Liver (tissue), 9 donors: Measurements from ENCODE around the gene DSTN. TPM values are rescaled to one million over a fixed set of nuclear protein-coding genes. Genes with fewer than 3 reads are reported as not detected.

Source experiments
- DNase-seq: peaks from one replicate; pipeline ENCODE4 v3.0.0-alpha.2; 2017; ENCODE audit warnings: low spot score
- H3K27ac ChIP-seq, 2 donors: one replicate each; pipeline ENCODE4 v1.7.0; 2013; ENCODE audit warnings: inconsistent platforms in 2 of 2, low read length in 2 of 2, control low read depth in 1 of 2, low read depth in 1 of 2, mild to moderate bottlenecking in 1 of 2
- H3K27me3 ChIP-seq, 4 donors: one replicate each; pipeline versions ENCODE4 v1.6.1 to v1.7.0; 2013; ENCODE audit warnings: low read length in 3 of 4, inconsistent platforms in 1 of 4, mild to moderate bottlenecking in 1 of 4, moderate library complexity in 1 of 4; ENCODE audit not compliant: control insufficient read depth in 4 of 4, insufficient read depth in 4 of 4
- H3K36me3 ChIP-seq, 4 donors: one replicate each; pipeline versions ENCODE4 v1.6.1 to v1.7.0; 2013; ENCODE audit warnings: low read length in 3 of 4, mild to moderate bottlenecking in 3 of 4, low read depth in 1 of 4, moderate library complexity in 1 of 4; ENCODE audit not compliant: control insufficient read depth in 4 of 4, insufficient read depth in 3 of 4
- H3K4me1 ChIP-seq, 4 donors: one replicate each; pipeline versions ENCODE4 v1.6.1 to v1.7.0; 2013; ENCODE audit warnings: low read length in 3 of 4, mild to moderate bottlenecking in 3 of 4, moderate library complexity in 1 of 4; ENCODE audit not compliant: control insufficient read depth in 4 of 4, insufficient read depth in 4 of 4
- H3K4me3 ChIP-seq, 3 donors: one replicate each; pipeline versions ENCODE4 v1.6.1 to v1.7.0; 2013; ENCODE audit warnings: low read length in 3 of 3, control low read depth in 1 of 3, low read depth in 1 of 3, mild to moderate bottlenecking in 1 of 3
- H3K9ac ChIP-seq, 2 donors: one replicate each; pipeline ENCODE4 v1.7.0; 2013; ENCODE audit warnings: low read length in 2 of 2, mild to moderate bottlenecking in 2 of 2, moderate library complexity in 2 of 2, control low read depth in 1 of 2, low read depth in 1 of 2
- H3K9me3 ChIP-seq, 4 donors: one replicate each; pipeline versions ENCODE4 v1.6.1 to v1.7.0; 2013; ENCODE audit warnings: low read length in 3 of 4; ENCODE audit not compliant: control insufficient read depth in 4 of 4
- EGR1 ChIP-seq, 2 donors: IDR thresholded peaks; 2 replicates each; pipeline ENCODE4 v1.6.1; 2016 to 2018; ENCODE audit warnings: antibody characterized with exemption in 2 of 2, low read depth in 2 of 2
- FOXA1 ChIP-seq: IDR thresholded peaks from 2 replicates; pipeline ENCODE4 v1.6.1; 2016; ENCODE audit warnings: antibody characterized with exemption
- FOXA2 ChIP-seq: IDR thresholded peaks from 2 replicates; pipeline ENCODE4 v1.6.1; 2016; ENCODE audit warnings: antibody characterized with exemption
- GABPA ChIP-seq, 2 donors: IDR thresholded peaks in 1 of 2; conservative IDR thresholded peaks in 1 of 2; 2 replicates each; pipeline ENCODE4 v1.6.1; 2016; ENCODE audit warnings: antibody characterized with exemption in 2 of 2, mild to moderate bottlenecking in 1 of 2, moderate library complexity in 1 of 2
- HNF4A ChIP-seq, 2 donors: conservative IDR thresholded peaks; 2 replicates each; pipeline ENCODE4 v1.6.1; 2016; ENCODE audit warnings: antibody characterized with exemption in 2 of 2, mild to moderate bottlenecking in 2 of 2
- HNF4G ChIP-seq: IDR thresholded peaks from 2 replicates; pipeline ENCODE4 v1.6.1; 2016; ENCODE audit warnings: antibody characterized with exemption
- JUND ChIP-seq, 2 donors: IDR thresholded peaks; 2 replicates each; pipeline ENCODE4 v1.6.1; 2016; ENCODE audit warnings: antibody characterized with exemption in 2 of 2
- NR2F2 ChIP-seq: IDR thresholded peaks from 2 replicates; pipeline ENCODE4 v1.6.1; 2016; ENCODE audit warnings: antibody characterized with exemption
- RAD21 ChIP-seq, 2 donors: IDR thresholded peaks; 2 replicates each; pipeline ENCODE4 v1.6.1; 2016; ENCODE audit warnings: antibody characterized with exemption in 2 of 2, mild to moderate bottlenecking in 2 of 2
- REST ChIP-seq: IDR thresholded peaks from 2 replicates; pipeline ENCODE4 v1.6.1; 2016; ENCODE audit warnings: antibody characterized with exemption, mild to moderate bottlenecking
- RXRA ChIP-seq, 2 donors: IDR thresholded peaks; 2 replicates each; pipeline ENCODE4 v1.6.1; 2017 to 2018; ENCODE audit warnings: antibody characterized with exemption in 2 of 2, mild to moderate bottlenecking in 1 of 2
- SP1 ChIP-seq: IDR thresholded peaks from 2 replicates; pipeline ENCODE4 v1.6.1; 2018; ENCODE audit warnings: antibody characterized with exemption, mild to moderate bottlenecking
- TAF1 ChIP-seq: conservative IDR thresholded peaks from 2 replicates; pipeline ENCODE4 v1.6.1; 2016; ENCODE audit warnings: antibody characterized with exemption, mild to moderate bottlenecking
- YY1 ChIP-seq: IDR thresholded peaks from 2 replicates; pipeline ENCODE4 v1.6.1; 2016; ENCODE audit warnings: antibody characterized with exemption, mild to moderate bottlenecking
- ZBTB33 ChIP-seq: IDR thresholded peaks from 2 replicates; pipeline ENCODE4 v1.6.1; 2016; ENCODE audit warnings: antibody characterized with exemption
- WGBS: extraction: QIAGEN DNeasy Blood & Tissue Kit; methylation state at CpG from one replicate; pipeline ENCODE4 v1.1.7; 2013; 5-methylcytosine and 5-hydroxymethylcytosine counted together
- polyA plus RNA-seq, 2 donors: library from polyadenylated mRNA; stranded (reverse) in 1 of 2; unstranded in 1 of 2; fragments of 200-250 nt in 1 of 2; fragments of >200 nt in 1 of 2; fragmentation: Nextera tagmentation in 1 of 2; extraction: Ambion mirVana in 1 of 2; gene quantifications; one replicate each; pipeline versions ENCODE4 v1.2.1 to v1.2.3, GENCODE V29; 2013 to 2015
- total RNA-seq, 2 donors: library from RNA; depleted of rRNA; stranded (reverse); fragments of >200 nt; gene quantifications; one replicate each; pipeline ENCODE4 v1.2.3, GENCODE V29; 2014
- TF ChIP-seq, protein P1 (sequence below): fragments of 150-350 bp; IDR thresholded peaks from 2 replicates; pipeline ENCODE4 v1.5.1; 2017; ENCODE audit warnings: improper control_type of control experiment, low read depth, low read length; ENCODE audit not compliant: missing input control
- donor health status: healthy.
- donor health status: healthy.
- donor health status: healthy.
- donor health status: healthy.
- donor health status: healthy.

The DSTN gene
- total and polyA plus RNA-seq, 4 donors: 39.9 to 137 (median 108) TPM

DNA sequence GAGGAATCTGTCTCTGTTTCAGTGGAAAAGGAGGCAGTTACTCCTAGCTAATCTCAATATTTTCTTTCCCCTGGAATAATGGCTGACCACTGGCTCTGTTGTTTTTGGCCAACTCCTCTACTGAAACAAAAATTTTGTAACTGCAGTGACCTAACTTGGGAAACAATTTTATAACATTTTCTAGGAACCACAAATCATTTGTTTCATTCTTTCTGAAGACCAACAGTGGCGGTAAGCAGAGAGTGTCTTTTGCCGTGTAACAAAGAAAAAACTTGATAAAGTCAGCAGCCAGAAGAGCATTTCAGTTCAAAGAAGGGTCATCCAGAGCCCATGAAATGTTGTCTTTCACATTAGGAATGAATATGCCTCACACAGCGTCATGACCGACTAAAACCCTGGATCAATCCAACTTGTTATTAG is 26.9 kb upstream of the DSTN start (continued):
- TF ChIP-seq REST: no peak
- TF ChIP-seq RAD21 (IDR thresholded peaks at IDR 0.05): peak in 1 of 2 donors; percentile 16
- no peak for TF ChIP-seq JUND (IDR thresholded peaks at IDR 0.05)
- TF ChIP-seq EGR1 (IDR thresholded peaks at IDR 0.05; ENCODE audit: low read depth in 2 of 2): no peak
- TF ChIP-seq GABPA (IDR thresholded peaks at IDR 0.05 in 1 of 2, conservative IDR thresholded peaks at IDR 0.05 in 1 of 2): no peak

GRCh38 chr20:17543531-17544131 is 26.2 kb upstream of the DSTN start:
- Histone ChIP-seq H3K27ac (peak overlapping the region; percentile 23 to 64), H3K36me3 (no peaks in the 10 kb centered on the region), H3K9ac (no peak overlapping the region), H3K9me3 (no peaks in the 10 kb centered on the region), H3K4me1 (peaks cover 0 to 31% (median 20%) of the 10 kb centered on the region in 4 donors), H3K4me3 (no peak overlapping the region), H3K27me3 (no peaks in the 10 kb centered on the region)
- 81% methylated on average over 5 of the region's 5 CpGs for WGBS
- DNase-seq: no peak
- TF ChIP-seq EGR1 (IDR thresholded peaks at IDR 0.05; ENCODE audit: low read depth in 2 of 2) (peak in 1 of 2 donors; percentile 50), ZBTB33 (peak; percentile 19), JUND (IDR thresholded peaks at IDR 0.05) (no peak)

DNA sequence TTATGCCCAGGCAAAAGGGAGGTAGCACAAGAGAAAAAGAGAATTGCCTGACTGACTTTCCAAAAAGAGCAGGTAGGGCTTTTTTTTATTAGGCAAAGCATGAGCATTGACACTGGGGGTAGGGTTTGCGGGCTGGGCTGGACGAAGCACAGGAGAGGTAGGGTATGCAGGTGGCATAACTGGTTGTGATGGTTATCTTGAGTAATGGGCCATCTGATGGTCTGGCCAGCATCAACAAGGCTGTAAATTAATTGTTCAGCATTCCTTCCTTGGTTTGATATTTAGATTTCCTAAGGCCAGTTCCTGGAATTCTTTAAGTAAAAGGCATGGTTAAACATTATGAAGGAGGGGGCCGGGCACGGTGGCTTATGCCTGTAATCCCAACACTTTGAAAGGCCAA is 24.7 kb upstream of the DSTN start:
- no peak for DNase-seq
- TF ChIP-seq YY1 (no peak), FOXA2 (no peak), GABPA (IDR thresholded peaks at IDR 0.05 in 1 of 2, conservative IDR thresholded peaks at IDR 0.05 in 1 of 2) (no peak), TAF1 (no peak), NR2F2 (no peak), RAD21 (IDR thresholded peaks at IDR 0.05) (no peak), HNF4G (no peak), HNF4A (conservative IDR thresholded peaks at IDR 0.05) (no peak), REST (no peak), FOXA1 (no peak), ZBTB33 (no peak), SP1 (no peak), EGR1 (IDR thresholded peaks at IDR 0.05; ENCODE audit: low read depth in 2 of 2) (no peak), RXRA (IDR thresholded peaks at IDR 0.05) (no peak)
- TF ChIP-seq, protein P1, sequence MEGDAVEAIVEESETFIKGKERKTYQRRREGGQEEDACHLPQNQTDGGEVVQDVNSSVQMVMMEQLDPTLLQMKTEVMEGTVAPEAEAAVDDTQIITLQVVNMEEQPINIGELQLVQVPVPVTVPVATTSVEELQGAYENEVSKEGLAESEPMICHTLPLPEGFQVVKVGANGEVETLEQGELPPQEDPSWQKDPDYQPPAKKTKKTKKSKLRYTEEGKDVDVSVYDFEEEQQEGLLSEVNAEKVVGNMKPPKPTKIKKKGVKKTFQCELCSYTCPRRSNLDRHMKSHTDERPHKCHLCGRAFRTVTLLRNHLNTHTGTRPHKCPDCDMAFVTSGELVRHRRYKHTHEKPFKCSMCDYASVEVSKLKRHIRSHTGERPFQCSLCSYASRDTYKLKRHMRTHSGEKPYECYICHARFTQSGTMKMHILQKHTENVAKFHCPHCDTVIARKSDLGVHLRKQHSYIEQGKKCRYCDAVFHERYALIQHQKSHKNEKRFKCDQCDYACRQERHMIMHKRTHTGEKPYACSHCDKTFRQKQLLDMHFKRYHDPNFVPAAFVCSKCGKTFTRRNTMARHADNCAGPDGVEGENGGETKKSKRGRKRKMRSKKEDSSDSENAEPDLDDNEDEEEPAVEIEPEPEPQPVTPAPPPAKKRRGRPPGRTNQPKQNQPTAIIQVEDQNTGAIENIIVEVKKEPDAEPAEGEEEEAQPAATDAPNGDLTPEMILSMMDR: no peak

More for the DNA sequence above, 24.7 kb upstream of the DSTN start:
- Histone ChIP-seq H3K4me1 (peaks cover 0 to 31% (median 20%) of the 10 kb centered on the region in 4 donors), H3K36me3 (no peaks in the 10 kb centered on the region), H3K9ac (no peak overlapping the region), H3K4me3 (no peak overlapping the region), H3K27ac (no peak overlapping the region), H3K9me3 (no peaks in the 10 kb centered on the region), H3K27me3 (no peaks in the 10 kb centered on the region)
- WGBS: 93% methylated on average over 4 of the region's 4 CpGs
